NT2/D1 (cell line): Measurements from ENCODE around the gene GPC6.

Source experiments
- DNase-seq: peaks from one replicate; pipeline ENCODE4 v3.0.0-alpha.2; 2011; ENCODE audit warnings: low read depth, low spot score
- H3K27me3 ChIP-seq: 2 replicates; pipeline ENCODE4 v1.6.0; 2011; ENCODE audit warnings: mild to moderate bottlenecking; ENCODE audit not compliant: insufficient read length, insufficient read depth
- H3K36me3 ChIP-seq: 2 replicates; pipeline ENCODE4 v1.6.1; 2011; ENCODE audit warnings: mild to moderate bottlenecking, low read length, mixed read lengths; ENCODE audit not compliant: insufficient read depth, insufficient read length
- H3K4me1 ChIP-seq: 2 replicates; pipeline ENCODE4 v1.5.1; 2011; ENCODE audit not compliant: insufficient read depth, insufficient read length
- H3K4me3 ChIP-seq: 2 replicates; pipeline ENCODE4 v1.5.1; 2011; ENCODE audit warnings: low read depth; ENCODE audit not compliant: insufficient read length
- H3K9ac ChIP-seq: 2 replicates; pipeline ENCODE4 v1.6.0; 2011; ENCODE audit warnings: low read depth; ENCODE audit not compliant: insufficient read length
- H3K9me3 ChIP-seq: 2 replicates; pipeline ENCODE4 v1.5.1; 2011; ENCODE audit warnings: mild to moderate bottlenecking, low read length; ENCODE audit not compliant: insufficient read depth
- SUZ12 ChIP-seq: IDR thresholded peaks from 2 replicates; pipeline ENCODE4 v1.6.1; 2011; ENCODE audit not compliant: insufficient read length, insufficient read depth; ENCODE audit errors: extremely low read depth
- YY1 ChIP-seq: IDR thresholded peaks from 2 replicates; pipeline ENCODE4 v1.6.1; 2011; ENCODE audit not compliant: insufficient read length, insufficient read depth
- ZNF274 ChIP-seq: IDR thresholded peaks from 2 replicates; pipeline ENCODE4 v1.6.1; 2011; ENCODE audit warnings: mild to moderate bottlenecking, low read depth, low read length

GPC6 gene

GRCh38 chr13:94065741-94066140 is 839.1 kb downstream of the GPC6 start:
- TF ChIP-seq SUZ12 (no peak), ZNF274 (no peak), YY1 (no peak)
- Histone ChIP-seq H3K4me3 (no peak overlapping the region), H3K4me1 (no peaks in the 10 kb centered on the region), H3K27me3 (no peaks in the 10 kb centered on the region), H3K9me3 (no peaks in the 10 kb centered on the region), H3K9ac (no peak overlapping the region), H3K36me3 (no peaks in the 10 kb centered on the region)
- no peak for DNase-seq

- no peak for TF ChIP-seq SUZ12
- TF ChIP-seq YY1 = no peak
- TF ChIP-seq ZNF274 = no peak
- Histone ChIP-seq H3K36me3 (no peaks in the 10 kb centered on the region), H3K9me3 (no peaks in the 10 kb centered on the region), H3K27me3 (no peaks in the 10 kb centered on the region), H3K4me3 (no peak overlapping the region), H3K9ac (no peak overlapping the region), H3K4me1 (no peaks in the 10 kb centered on the region)
- DNase-seq = no peak
Observed at GRCh38 chr13:94073007-94073744, 846.6 kb downstream of the GPC6 start.

- Histone ChIP-seq H3K36me3 (no peaks in the 10 kb centered on the region), H3K27me3 (no peaks in the 10 kb centered on the region), H3K4me1 (no peaks in the 10 kb centered on the region), H3K4me3 (no peak overlapping the region), H3K9ac (no peak overlapping the region), H3K9me3 (no peaks in the 10 kb centered on the region)
- no peak for TF ChIP-seq ZNF274
- no peak for TF ChIP-seq YY1
- TF ChIP-seq SUZ12 = no peak
- no peak for DNase-seq
Observed at GRCh38 chr13:94079876-94080275, 853.3 kb downstream of the GPC6 start.

GRCh38 chr13:94080527-94080926 is 853.9 kb downstream of the GPC6 start:
- H3K4me3 ChIP-seq = no peak overlapping the region
- TF ChIP-seq SUZ12 (no peak), YY1 (no peak), ZNF274 (no peak)
- no peaks in the 10 kb centered on the region for H3K4me1 ChIP-seq
- no peaks in the 10 kb centered on the region for H3K36me3 ChIP-seq
- no peaks in the 10 kb centered on the region for H3K9me3 ChIP-seq
- no peak overlapping the region for H3K9ac ChIP-seq
- no peaks in the 10 kb centered on the region for H3K27me3 ChIP-seq
- DNase-seq = no peak

GRCh38 chr13:94087100-94087499 is 860.5 kb downstream of the GPC6 start:
- Histone ChIP-seq H3K9me3 (no peaks in the 10 kb centered on the region), H3K4me1 (no peaks in the 10 kb centered on the region), H3K4me3 (no peak overlapping the region), H3K9ac (no peak overlapping the region), H3K27me3 (no peaks in the 10 kb centered on the region), H3K36me3 (no peaks in the 10 kb centered on the region)
- no peak for DNase-seq
- TF ChIP-seq SUZ12 = no peak
- TF ChIP-seq YY1 = no peak

GRCh38 chr13:94088742-94089141 is 862.1 kb downstream of the GPC6 start:
- Histone ChIP-seq H3K27me3 (no peaks in the 10 kb centered on the region), H3K9me3 (no peaks in the 10 kb centered on the region), H3K4me1 (no peaks in the 10 kb centered on the region), H3K36me3 (no peaks in the 10 kb centered on the region), H3K9ac (no peak overlapping the region), H3K4me3 (no peak overlapping the region)
- no peak for TF ChIP-seq YY1
- no peak for TF ChIP-seq ZNF274
- TF ChIP-seq SUZ12 = no peak
- no peak for DNase-seq

- no peak for TF ChIP-seq ZNF274
- no peak for TF ChIP-seq YY1
- TF ChIP-seq SUZ12 = no peak
- H3K27me3 ChIP-seq = no peaks in the 10 kb centered on the region
Observed at GRCh38 chr13:94090773-94091480, 864.3 kb downstream of the GPC6 start.

More at GRCh38 chr13:94090773-94091480, 864.3 kb downstream of the GPC6 start:
- no peaks in the 10 kb centered on the region for H3K4me1 ChIP-seq
- H3K4me3 ChIP-seq = no peak overlapping the region
- no peak overlapping the region for H3K9ac ChIP-seq
- no peaks in the 10 kb centered on the region for H3K36me3 ChIP-seq
- no peak for DNase-seq
- no peaks in the 10 kb centered on the region for H3K9me3 ChIP-seq
